ENCODE results near the gene FOLR2.
A peak's percentile ranks its signal among the peaks of the same experiment; 100 is the strongest.

The FOLR2 gene

DNA sequence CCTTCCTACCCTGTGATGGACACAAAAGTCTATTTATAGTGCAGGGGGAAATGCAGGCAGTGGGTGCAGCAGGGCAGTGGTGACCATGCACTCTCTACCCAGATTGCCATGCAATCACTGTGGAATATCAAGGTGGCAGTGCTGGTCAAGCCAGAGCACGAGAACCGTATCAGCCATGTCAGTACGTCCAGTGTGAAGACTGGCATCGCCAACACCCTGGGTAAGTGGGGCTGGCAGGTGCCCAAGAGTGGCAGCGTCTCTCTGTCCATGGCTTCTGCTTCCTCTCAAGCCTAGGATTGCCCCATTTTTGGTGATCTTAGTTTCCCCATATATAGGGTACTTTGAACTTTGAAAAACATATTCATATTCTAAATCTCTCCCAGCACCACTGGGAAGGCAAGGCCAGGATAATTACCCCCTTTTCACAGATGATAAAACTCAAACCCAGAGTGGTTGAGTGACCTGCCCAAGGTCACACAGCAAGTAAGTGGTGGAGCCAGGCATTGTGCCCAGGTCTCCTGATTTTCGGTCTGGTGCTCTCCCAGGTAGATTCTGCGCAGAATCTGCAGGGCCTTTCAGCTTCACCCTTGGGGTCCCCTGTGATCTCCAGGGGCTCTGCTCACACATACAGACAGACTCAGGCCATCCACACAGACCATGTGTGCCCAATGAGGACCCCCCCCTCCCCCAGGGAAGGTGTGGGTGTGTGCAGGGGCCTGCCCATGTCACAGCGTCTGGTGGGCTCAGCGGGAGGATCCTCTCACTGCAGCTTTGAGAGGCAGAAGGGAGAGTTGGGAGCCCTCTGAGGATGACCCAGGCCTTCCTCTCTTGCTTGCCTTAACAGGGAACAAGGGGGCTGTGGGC, 15.0 kb downstream of the FOLR2 start:
- H3K9me3 Mint-ChIP-seq: no peaks in the 10 kb centered on the region

DNA sequence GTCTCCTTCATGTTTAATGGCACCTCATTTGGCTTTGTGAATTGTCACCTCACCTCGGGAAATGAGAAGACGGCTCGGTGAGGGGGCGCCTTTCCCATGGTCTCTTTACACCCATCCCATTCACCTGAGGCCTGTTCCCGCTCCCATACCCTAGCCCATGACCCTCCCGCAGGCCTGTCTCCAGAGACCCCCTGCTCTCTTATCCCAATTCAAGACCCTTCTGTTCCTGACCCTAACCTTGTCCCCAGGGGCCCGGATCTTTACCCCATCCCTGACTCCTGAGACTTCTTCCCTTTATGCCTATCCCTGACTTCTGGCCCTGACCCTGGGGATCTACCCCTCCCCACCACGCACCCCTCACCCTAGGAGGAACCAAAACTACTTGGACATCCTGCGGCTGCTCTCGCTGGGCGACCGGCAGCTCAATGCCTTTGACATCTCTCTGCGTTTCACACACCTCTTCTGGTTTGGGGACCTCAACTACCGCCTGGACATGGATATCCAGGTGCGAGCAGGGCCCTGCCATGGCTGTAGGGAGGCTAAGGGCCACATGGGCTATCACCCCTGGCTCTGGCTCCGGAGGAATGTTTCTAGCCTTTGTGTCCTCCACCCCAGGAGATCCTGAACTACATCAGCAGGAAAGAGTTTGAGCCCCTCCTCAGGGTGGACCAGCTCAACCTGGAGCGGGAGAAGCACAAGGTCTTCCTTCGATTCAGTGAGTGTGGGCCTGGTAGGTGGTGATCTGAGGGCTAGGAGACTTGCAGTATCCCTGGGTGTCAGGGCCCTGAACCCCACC, 15.9 kb downstream of the FOLR2 start:
- no peak for DNase-seq (ENCODE audit: low spot score in 2 of 2)
- ATAC-seq: no peak
- Mint-ChIP-seq H3K4me1 (peaks cover 22% of the 10 kb centered on the region), H3K9me3 (no peaks in the 10 kb centered on the region), H3K36me3 (peaks cover 71% of the 10 kb centered on the region), H3K27ac (peak overlapping the region; percentile 74), H3K4me3 (no peak overlapping the region)

More for the DNA sequence above, 15.0 kb downstream of the FOLR2 start:
- ATAC-seq: no peak
- Mint-ChIP-seq H3K4me3 (no peak overlapping the region), H3K27ac (peak overlapping the region; percentile 74), H3K36me3 (peaks cover 65% of the 10 kb centered on the region), H3K4me1 (peaks cover 29% of the 10 kb centered on the region)
- no peak for DNase-seq (ENCODE audit: low spot score in 2 of 2)

DNA sequence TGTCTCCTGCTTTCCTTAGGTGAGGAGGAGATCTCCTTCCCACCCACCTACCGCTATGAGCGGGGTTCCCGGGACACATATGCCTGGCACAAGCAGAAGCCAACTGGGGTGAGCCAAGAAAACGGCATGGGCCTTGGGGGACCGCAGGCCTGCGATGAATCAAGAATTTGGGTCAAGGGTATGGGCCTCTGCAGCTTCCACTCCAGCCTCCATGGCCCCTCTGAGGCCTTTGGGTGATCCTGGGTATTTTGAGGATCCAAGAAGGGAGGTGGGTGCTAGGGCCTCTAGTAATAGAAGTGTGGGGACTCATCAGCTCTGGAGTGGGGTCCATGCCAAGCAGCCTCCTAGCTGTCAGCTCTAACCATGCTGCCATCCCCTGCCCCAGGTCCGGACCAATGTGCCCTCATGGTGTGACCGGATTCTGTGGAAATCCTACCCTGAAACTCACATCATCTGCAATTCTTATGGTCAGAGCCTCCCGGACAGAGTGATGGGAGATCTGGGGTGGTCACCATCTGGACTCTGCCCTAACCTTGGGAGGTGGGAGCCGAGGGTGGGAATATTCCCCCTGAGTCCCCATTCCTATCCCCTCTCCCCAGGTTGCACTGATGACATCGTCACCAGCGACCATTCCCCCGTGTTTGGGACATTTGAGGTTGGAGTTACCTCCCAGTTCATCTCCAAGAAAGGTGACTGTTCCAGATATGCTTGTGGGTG, 16.6 kb downstream of the FOLR2 start:
- Mint-ChIP-seq H3K4me3 (no peak overlapping the region), H3K27ac (peak overlapping the region; percentile 74), H3K36me3 (peaks cover 71% of the 10 kb centered on the region), H3K4me1 (peaks cover 22% of the 10 kb centered on the region), H3K9me3 (no peaks in the 10 kb centered on the region)
- no peak for DNase-seq (ENCODE audit: low spot score in 2 of 2)
- ATAC-seq: no peak

- DNase-seq (ENCODE audit: low spot score in 2 of 2) (no peak), ATAC-seq (no peak)
- peak overlapping the region; percentile 83 for H3K27ac Mint-ChIP-seq
- no peaks in the 10 kb centered on the region for H3K9me3 Mint-ChIP-seq
- peaks cover 19% of the 10 kb centered on the region for H3K4me1 Mint-ChIP-seq
- H3K4me3 Mint-ChIP-seq: no peak overlapping the region
- H3K36me3 Mint-ChIP-seq: peaks cover 68% of the 10 kb centered on the region
Measured at GRCh38 chr11:72233773-72234513, 17.3 kb downstream of the FOLR2 start.

DNA sequence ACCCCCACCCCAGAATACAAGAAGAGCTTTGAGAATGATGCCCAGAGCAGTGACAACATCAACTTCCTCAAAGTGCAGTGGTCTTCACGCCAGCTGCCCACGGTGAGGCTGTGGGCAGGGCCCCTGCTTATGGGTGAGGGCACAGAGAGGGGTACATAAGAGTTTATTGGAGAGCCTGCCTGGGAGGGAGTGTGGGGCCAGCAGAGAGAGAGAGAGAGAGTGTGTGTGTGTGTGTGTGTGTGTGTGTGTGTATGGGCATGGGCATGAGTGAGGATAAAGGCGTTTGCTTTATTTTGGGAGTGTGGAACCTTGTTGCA, 17.9 kb downstream of the FOLR2 start:
- H3K4me1 Mint-ChIP-seq: peaks cover 19% of the 10 kb centered on the region
- no peak for ATAC-seq
- H3K9me3 Mint-ChIP-seq: no peaks in the 10 kb centered on the region
- H3K4me3 Mint-ChIP-seq: no peak overlapping the region
- peak overlapping the region; percentile 83 for H3K27ac Mint-ChIP-seq
- H3K36me3 Mint-ChIP-seq: peaks cover 65% of the 10 kb centered on the region
- DNase-seq (ENCODE audit: low spot score in 2 of 2): no peak

DNA sequence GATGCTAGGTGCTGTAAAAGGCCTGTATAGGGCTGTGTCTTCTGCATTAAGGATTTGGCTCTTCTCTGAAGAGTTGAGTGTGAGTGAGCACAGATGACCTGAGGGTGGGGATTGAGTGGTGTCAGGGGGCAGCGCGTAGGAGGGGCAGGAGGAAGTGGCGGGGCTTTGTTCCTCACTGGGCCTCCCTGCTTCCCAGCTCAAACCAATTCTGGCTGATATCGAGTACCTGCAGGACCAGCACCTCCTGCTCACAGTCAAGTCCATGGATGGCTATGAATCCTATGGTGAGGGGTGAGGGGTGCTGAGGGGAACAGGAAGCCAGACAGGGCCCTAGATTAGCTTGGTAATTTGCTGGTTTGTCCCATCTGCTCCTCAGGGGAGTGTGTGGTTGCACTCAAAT, 18.3 kb downstream of the FOLR2 start:
- Mint-ChIP-seq H3K36me3 (peaks cover 62% of the 10 kb centered on the region), H3K9me3 (no peaks in the 10 kb centered on the region), H3K27ac (peak overlapping the region; percentile 83), H3K4me3 (no peak overlapping the region), H3K4me1 (peaks cover 20% of the 10 kb centered on the region)
- ATAC-seq (no peak), DNase-seq (ENCODE audit: low spot score in 2 of 2) (no peak)

DNA sequence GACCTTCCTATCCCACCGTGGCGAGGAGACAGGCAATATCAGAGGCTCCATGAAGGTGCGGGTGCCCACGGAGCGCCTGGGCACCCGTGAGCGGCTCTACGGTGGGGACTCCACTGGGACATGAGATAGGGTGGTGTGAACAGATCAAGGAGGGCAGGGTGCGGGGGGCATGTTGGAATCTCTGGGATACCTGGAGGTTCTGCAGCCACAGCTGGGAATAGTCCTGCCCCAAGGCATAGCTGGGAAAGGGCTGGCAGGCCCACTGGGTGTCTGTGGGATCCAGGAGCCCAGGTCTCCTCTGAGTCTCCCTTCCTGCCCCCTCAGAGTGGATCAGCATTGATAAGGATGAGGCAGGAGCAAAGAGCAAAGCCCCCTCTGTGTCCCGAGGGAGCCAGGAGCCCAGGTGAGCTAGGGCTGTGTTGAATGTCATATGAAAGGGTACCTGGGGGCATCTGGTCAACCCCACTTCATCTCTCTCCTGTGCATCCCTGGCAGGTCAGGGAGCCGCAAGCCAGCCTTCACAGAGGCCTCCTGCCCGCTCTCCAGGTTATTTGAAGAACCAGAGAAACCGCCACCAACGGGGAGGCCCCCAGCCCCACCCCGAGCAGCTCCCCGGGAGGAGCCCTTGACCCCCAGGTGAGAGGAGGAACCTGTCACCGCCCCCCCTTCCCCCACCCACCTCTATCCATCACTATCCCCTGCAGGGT, 18.9 kb downstream of the FOLR2 start:
- Mint-ChIP-seq H3K36me3 (peaks cover 57% of the 10 kb centered on the region), H3K27ac (no peak overlapping the region), H3K4me3 (no peak overlapping the region), H3K9me3 (no peaks in the 10 kb centered on the region), H3K4me1 (peaks cover 25% of the 10 kb centered on the region)
- no peak for ATAC-seq
- DNase-seq (ENCODE audit: low spot score in 2 of 2): no peak

DNA sequence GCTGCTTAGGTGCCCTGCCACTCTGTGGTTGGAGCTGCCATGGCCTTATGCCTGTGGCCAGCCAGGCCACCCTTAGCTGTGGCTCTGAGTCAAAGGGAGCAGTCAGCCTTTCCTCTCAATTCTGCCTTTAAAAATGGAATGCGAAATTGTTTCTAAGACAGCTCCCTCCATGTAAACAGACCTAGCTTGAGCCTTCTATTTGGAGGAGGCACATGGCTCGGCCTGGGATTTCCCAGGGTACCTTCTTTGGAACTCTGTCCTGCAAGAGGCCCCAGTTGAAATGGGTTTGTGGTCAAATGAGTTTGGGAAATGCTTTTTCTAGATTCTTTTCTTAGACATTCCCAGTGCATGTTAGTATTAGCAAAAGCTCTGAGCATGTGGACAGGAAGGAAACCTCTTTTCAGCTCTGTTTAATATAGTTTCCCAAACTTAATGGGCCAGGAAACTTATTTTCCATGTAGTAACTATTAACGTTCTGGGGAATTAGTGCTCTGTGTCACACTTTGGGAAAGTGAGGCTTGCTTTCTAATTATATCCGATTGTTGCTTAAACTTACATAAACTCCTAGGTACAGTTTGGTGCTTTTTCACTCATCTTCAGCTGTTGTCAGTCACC, 19.6 kb downstream of the FOLR2 start:
- Mint-ChIP-seq H3K4me1 (peaks cover 32% of the 10 kb centered on the region), H3K4me3 (no peak overlapping the region), H3K27ac (peak overlapping the region; percentile 30), H3K9me3 (no peaks in the 10 kb centered on the region), H3K36me3 (peaks cover 56% of the 10 kb centered on the region)
- ATAC-seq (no peak), DNase-seq (ENCODE audit: low spot score in 2 of 2) (no peak)

DNA sequence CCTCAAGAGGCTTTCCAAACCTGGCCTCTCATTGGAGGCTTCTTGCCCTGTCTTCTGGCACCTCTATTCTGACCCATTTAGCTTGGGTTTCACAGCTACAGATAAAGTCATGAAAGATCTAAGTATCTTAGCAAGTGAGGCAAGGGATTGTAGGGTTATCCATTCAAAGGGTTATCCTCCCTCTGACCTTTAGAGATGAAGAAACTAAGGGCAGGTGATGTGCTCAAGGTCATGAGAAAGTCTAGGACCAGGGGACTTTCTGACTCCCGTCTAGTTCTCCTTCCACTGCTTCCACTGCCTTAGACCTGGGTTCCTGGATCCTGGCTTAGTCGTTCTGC, 20.1 kb downstream of the FOLR2 start:
- no peak for DNase-seq (ENCODE audit: low spot score in 2 of 2)
- no peaks in the 10 kb centered on the region for H3K9me3 Mint-ChIP-seq
- peak overlapping the region; percentile 30 for H3K27ac Mint-ChIP-seq
- peaks cover 38% of the 10 kb centered on the region for H3K4me1 Mint-ChIP-seq
- H3K36me3 Mint-ChIP-seq: peaks cover 50% of the 10 kb centered on the region
- ATAC-seq: no peak
- no peak overlapping the region for H3K4me3 Mint-ChIP-seq

- DNase-seq (ENCODE audit: low spot score in 2 of 2) (no peak), ATAC-seq (no peak)
- Mint-ChIP-seq H3K4me1 (peaks cover 43% of the 10 kb centered on the region), H3K4me3 (no peak overlapping the region), H3K9me3 (no peaks in the 10 kb centered on the region), H3K27ac (peak overlapping the region; percentile 30), H3K36me3 (peaks cover 44% of the 10 kb centered on the region)
Measured at GRCh38 chr11:72237112-72237931, 20.7 kb downstream of the FOLR2 start.

GRCh38 chr11:72238040-72238450, 21.5 kb downstream of the FOLR2 start:
- Mint-ChIP-seq H3K4me3 (no peak overlapping the region), H3K4me1 (peaks cover 51% of the 10 kb centered on the region), H3K27ac (no peak overlapping the region), H3K36me3 (peaks cover 37% of the 10 kb centered on the region), H3K9me3 (no peaks in the 10 kb centered on the region)
- DNase-seq (ENCODE audit: low spot score in 2 of 2) (peak; percentile 56 to 73), ATAC-seq (peak; percentile 72)

- Mint-ChIP-seq H3K27ac (no peak overlapping the region), H3K36me3 (peaks cover 31% of the 10 kb centered on the region), H3K4me1 (peaks cover 56% of the 10 kb centered on the region), H3K9me3 (no peaks in the 10 kb centered on the region), H3K4me3 (peak overlapping the region; percentile 57)
- DNase-seq (ENCODE audit: low spot score in 2 of 2) (no peak), ATAC-seq (no peak)
Measured at GRCh38 chr11:72238492-72239312, 22.1 kb downstream of the FOLR2 start.

GRCh38 chr11:72239313-72239848, 22.8 kb downstream of the FOLR2 start:
- ATAC-seq (no peak), DNase-seq (ENCODE audit: low spot score in 2 of 2) (peak in 1 of 2 donors; percentile 56)
- Mint-ChIP-seq H3K9me3 (no peaks in the 10 kb centered on the region), H3K36me3 (peaks cover 24% of the 10 kb centered on the region), H3K27ac (no peak overlapping the region), H3K4me3 (peak overlapping the region; percentile 57), H3K4me1 (peaks cover 51% of the 10 kb centered on the region)
